ENCODE measurements around the gene SORL1. TPM values are rescaled to one million over a fixed set of nuclear protein-coding genes. Genes with fewer than 3 reads are reported as not detected.

Gene SORL1
- total RNA-seq, 2 experiments from 2014 or later = 228 to 411 TPM

- no peak overlapping the region for H2AFZ ChIP-seq (ENCODE audit: low read length)
- H3K9me3 ChIP-seq (ENCODE audit: low read length) = no peaks in the 10 kb centered on the region
- no peaks in the 10 kb centered on the region for H3K9me2 ChIP-seq (ENCODE audit: insufficient read depth, low read length)
- H3K36me3 ChIP-seq (ENCODE audit: insufficient read depth, low read length) = peaks cover 97% of the 10 kb centered on the region
- POLR2A ChIA-PET = interaction anchor here (0.6 to 0.9 kb wide), 3 partner anchors 21 to 1165 kb away, joined by 3 to 6 read pairs (median 4); no protein-coding TSS in a partner anchor
- CTCF ChIA-PET (ENCODE audit: unreplicated experiment) = no interaction called here
- BruUV-seq (replicated peaks) = no TSS peak
- peak overlapping the region; percentile 49 for H3K27ac ChIP-seq (ENCODE audit: low read depth, low read length, poor library complexity, severe bottlenecking)
- intact Hi-C loops (cut with micrococcal nuclease; ENCODE audit: unreplicated experiment) = no loop called here
- peak; percentile 30 for DNase-seq (ENCODE audit: low spot score)
- H3K79me2 ChIP-seq (ENCODE audit: insufficient read depth, low read depth, low read length) = peaks cover 73% of the 10 kb centered on the region
- H4K20me1 ChIP-seq (ENCODE audit: insufficient read depth, low read length) = no peaks in the 10 kb centered on the region; the same call in 1 of the 2 replicates
- no peak overlapping the region for H3K4me2 ChIP-seq (ENCODE audit: low read length)
- H3K4me1 ChIP-seq (ENCODE audit: insufficient read depth, low read length, poor library complexity, severe bottlenecking) = peaks cover 32% of the 10 kb centered on the region
- no peak overlapping the region for H3K4me3 ChIP-seq (ENCODE audit: low read depth, low read length, poor library complexity, severe bottlenecking)
- no peak for TF ChIP-seq CTCF (conservative IDR thresholded peaks at IDR 0.05; ENCODE audit: low read length)
- TF ChIP-seq EZH2phosphoT487 (IDR thresholded peaks at IDR 0.05; ENCODE audit: borderline replicate concordance, low read depth, low read length) = no peak
These were observed 92.8 kb downstream of the SORL1 start for GRCh38 chr11:121544956-121545355.

- Histone ChIP-seq H4K20me1 (ENCODE audit: insufficient read depth, low read length) (no peaks in the 10 kb centered on the region), H3K4me3 (ENCODE audit: low read depth, low read length, poor library complexity, severe bottlenecking) (no peak overlapping the region), H3K27ac (ENCODE audit: low read depth, low read length, poor library complexity, severe bottlenecking) (no peak overlapping the region), H3K4me2 (ENCODE audit: low read length) (no peak overlapping the region), H2AFZ (ENCODE audit: low read length) (no peak overlapping the region), H3K9me2 (ENCODE audit: insufficient read depth, low read length) (no peaks in the 10 kb centered on the region), H3K36me3 (ENCODE audit: insufficient read depth, low read length) (peaks cover 97% of the 10 kb centered on the region), H3K9me3 (ENCODE audit: low read length) (no peaks in the 10 kb centered on the region), H3K4me1 (ENCODE audit: insufficient read depth, low read length, poor library complexity, severe bottlenecking) (peaks cover 27% of the 10 kb centered on the region), H3K79me2 (ENCODE audit: insufficient read depth, low read depth, low read length) (peaks cover 47% of the 10 kb centered on the region)
- BruUV-seq (replicated peaks) = no TSS peak
- no peak for TF ChIP-seq CTCF (conservative IDR thresholded peaks at IDR 0.05; ENCODE audit: low read length)
- TF ChIP-seq EZH2phosphoT487 (IDR thresholded peaks at IDR 0.05; ENCODE audit: borderline replicate concordance, low read depth, low read length) = no peak
- intact Hi-C loops (cut with micrococcal nuclease; ENCODE audit: unreplicated experiment) = no loop called here
- POLR2A ChIA-PET = interaction anchor here (0.6 to 2.5 kb wide), 6 partner anchors 16 to 153 kb away, joined by 3 to 12 read pairs (median 4); no protein-coding TSS in a partner anchor
- CTCF ChIA-PET (ENCODE audit: unreplicated experiment) = no interaction called here
- DNase-seq (ENCODE audit: low spot score) = no peak
These were observed 95.5 kb downstream of the SORL1 start for GRCh38 chr11:121547574-121547973.

- H3K4me2 ChIP-seq (ENCODE audit: low read length) = no peak overlapping the region
- ChIA-PET CTCF (ENCODE audit: unreplicated experiment) (no interaction called here), POLR2A (no interaction called here)
- no peaks in the 10 kb centered on the region for H3K9me3 ChIP-seq (ENCODE audit: low read length)
- TF ChIP-seq EZH2phosphoT487 (IDR thresholded peaks at IDR 0.05; ENCODE audit: borderline replicate concordance, low read depth, low read length) (no peak), CTCF (conservative IDR thresholded peaks at IDR 0.05; ENCODE audit: low read length) (no peak)
- H3K36me3 ChIP-seq (ENCODE audit: insufficient read depth, low read length) = peaks cover 100% of the 10 kb centered on the region
- H3K4me3 ChIP-seq (ENCODE audit: low read depth, low read length, poor library complexity, severe bottlenecking) = no peak overlapping the region
- intact Hi-C loops (cut with micrococcal nuclease; ENCODE audit: unreplicated experiment) = no loop called here
- DNase-seq (ENCODE audit: low spot score) = no peak
- H3K9me2 ChIP-seq (ENCODE audit: insufficient read depth, low read length) = no peaks in the 10 kb centered on the region
- no TSS peak for BruUV-seq (replicated peaks)
- H4K20me1 ChIP-seq (ENCODE audit: insufficient read depth, low read length) = no peaks in the 10 kb centered on the region
- H3K4me1 ChIP-seq (ENCODE audit: insufficient read depth, low read length, poor library complexity, severe bottlenecking) = peaks cover 2% of the 10 kb centered on the region
- peaks cover 25% of the 10 kb centered on the region for H3K79me2 ChIP-seq (ENCODE audit: insufficient read depth, low read depth, low read length)
- H3K27ac ChIP-seq (ENCODE audit: low read depth, low read length, poor library complexity, severe bottlenecking) = no peak overlapping the region
- no peak overlapping the region for H2AFZ ChIP-seq (ENCODE audit: low read length)
These were observed 98.3 kb downstream of the SORL1 start for GRCh38 chr11:121550247-121551030.

All from OCI-LY7 (cell line).